GM23338 (cell line): ENCODE data around the gene ZNF664. TPM values are rescaled to one million over a fixed set of nuclear protein-coding genes. Genes with fewer than 3 reads are reported as not detected.

Source experiments
- ATAC-seq: fragments of 200-7000 bp; cut with Tn5 transposase; 3 replicates; pipeline ENCODE4 v1.9.1; 2020
- DNase-seq: peaks from one replicate; pipeline ENCODE4 v3.0.0-alpha.2; 2015; ENCODE audit warnings: low spot score
- H2AFZ ChIP-seq: fragments of 200-600 bp; sonication (generic); 2 replicates; pipeline ENCODE4 v1.8.0; 2016; ENCODE audit warnings: antibody characterized with exemption, mild to moderate bottlenecking, moderate library complexity
- H3F3A ChIP-seq: fragments of 200-600 bp; sonication (generic); replicated peaks from 2 replicates; pipeline ENCODE4 v1.8.0; 2017; ENCODE audit warnings: antibody characterized with exemption, mixed run types, low read depth
- H3K27ac ChIP-seq: fragments of 200-600 bp; sonication (generic); 2 replicates; pipeline ENCODE4 v1.6.1; 2016; ENCODE audit warnings: low read depth
- H3K27me3 ChIP-seq: fragments of 200-600 bp; sonication (generic); 2 replicates; pipeline ENCODE4 v1.8.0; 2016; ENCODE audit warnings: mild to moderate bottlenecking, mixed run types, moderate library complexity; ENCODE audit not compliant: insufficient read depth
- H3K36me3 ChIP-seq: fragments of 200-600 bp; sonication (generic); 2 replicates; pipeline ENCODE4 v1.8.0; 2016; ENCODE audit warnings: mild to moderate bottlenecking; ENCODE audit not compliant: insufficient read depth
- H3K4me1 ChIP-seq: fragments of 200-600 bp; sonication (generic); 2 replicates; pipeline ENCODE4 v1.8.0; 2016; ENCODE audit warnings: mild to moderate bottlenecking, moderate library complexity; ENCODE audit not compliant: insufficient read depth
- H3K4me2 ChIP-seq: fragments of 200-600 bp; sonication (generic); 2 replicates; pipeline ENCODE4 v1.7.1; 2017; ENCODE audit warnings: mixed run types
- H3K4me3 ChIP-seq: fragments of 200-600 bp; sonication (generic); 2 replicates; pipeline ENCODE4 v1.6.1; 2016; ENCODE audit warnings: mixed run types
- H3K79me2 ChIP-seq: fragments of 200-600 bp; sonication (generic); replicated peaks from 2 replicates; pipeline ENCODE4 v1.8.0; 2017; ENCODE audit warnings: mild to moderate bottlenecking; ENCODE audit not compliant: insufficient read depth
- H3K9me2 ChIP-seq: fragments of 200-600 bp; sonication (generic); 2 replicates; pipeline ENCODE4 v1.8.0; 2017; ENCODE audit not compliant: insufficient read depth
- H4K20me1 ChIP-seq: fragments of 200-600 bp; sonication (generic); replicated peaks from 2 replicates; pipeline ENCODE4 v1.8.0; 2017; ENCODE audit warnings: mild to moderate bottlenecking; ENCODE audit not compliant: insufficient read depth
- H3K27ac Mint-ChIP-seq: 2 replicates; pipeline ENCODE4 v1.8.0; 2020; ENCODE audit warnings: inconsistent platforms, mild to moderate bottlenecking, moderate library complexity, mixed read lengths
- H3K27me3 Mint-ChIP-seq: 3 replicates; pipeline ENCODE4 v1.8.0; 2022; ENCODE audit warnings: low read depth, mild to moderate bottlenecking, moderate library complexity, mixed read lengths, inconsistent platforms; ENCODE audit not compliant: insufficient read depth, poor library complexity
- H3K36me3 Mint-ChIP-seq: 3 replicates; pipeline ENCODE4 v1.8.0; 2021; ENCODE audit warnings: low read depth, mild to moderate bottlenecking, inconsistent platforms, moderate library complexity, mixed read lengths
- H3K4me1 Mint-ChIP-seq: 3 replicates; pipeline ENCODE4 v1.8.0; 2020; ENCODE audit warnings: mild to moderate bottlenecking, inconsistent platforms, mixed read lengths
- H3K4me3 Mint-ChIP-seq: 3 replicates; pipeline ENCODE4 v1.8.0; 2021; ENCODE audit warnings: moderate library complexity, mild to moderate bottlenecking, inconsistent platforms, mixed read lengths
- H3K9me3 Mint-ChIP-seq: 3 replicates; pipeline ENCODE4 v1.8.0; 2020; ENCODE audit warnings: moderate library complexity, mild to moderate bottlenecking, inconsistent platforms, mixed read lengths
- CREB1 ChIP-seq: fragments of 250-450 bp; sonication (Bioruptor Pico); IDR thresholded peaks from 2 replicates; pipeline ENCODE4 v1.5.0; 2020; ENCODE audit warnings: low read depth, mild to moderate bottlenecking, moderate library complexity
- EZH2 ChIP-seq: fragments of 200-600 bp; sonication (generic); IDR thresholded peaks from one replicate; pipeline ENCODE4 v1.8.0; 2017; ENCODE audit warnings: antibody characterized with exemption, mild to moderate bottlenecking, low read depth; ENCODE audit not compliant: unreplicated experiment
- JUNB ChIP-seq: IDR thresholded peaks from one replicate; pipeline ENCODE4 v1.6.1; 2016; ENCODE audit warnings: antibody characterized with exemption; ENCODE audit not compliant: unreplicated experiment
- NANOG ChIP-seq: IDR thresholded peaks from 2 replicates; pipeline ENCODE4 v1.6.1; 2016; ENCODE audit warnings: antibody characterized with exemption, borderline replicate concordance
- POLR2AphosphoS5 ChIP-seq: IDR thresholded peaks from 2 replicates; pipeline ENCODE4 v1.6.1; 2016; ENCODE audit warnings: antibody characterized with exemption, low read depth
- ZNF114 ChIP-seq: fragments of 250-450 bp; sonication (Bioruptor Pico); IDR thresholded peaks from 2 replicates; pipeline ENCODE4 v1.5.0; 2020; ENCODE audit warnings: mild to moderate bottlenecking, moderate library complexity
- ZNF331 ChIP-seq: fragments of 250-450 bp; sonication (Bioruptor Pico); IDR thresholded peaks from 2 replicates; pipeline ENCODE4 v1.5.0; 2020; ENCODE audit warnings: low read depth, mild to moderate bottlenecking, moderate library complexity
- polyA plus RNA-seq: library from polyadenylated mRNA; unstranded; fragments of >200 nt; fragmentation: Nextera tagmentation; extraction: Ambion mirVana; gene quantifications from 2 replicates; pipeline ENCODE4 v1.2.1, GENCODE V29; 2016
- total RNA-seq: library from RNA; depleted of rRNA; stranded (reverse); fragments of >200 nt; shearing (Covaris generic); gene quantifications from 2 replicates; pipeline ENCODE4 v1.2.3, GENCODE V29; 2014
- TF ChIP-seq, protein P1 (sequence below): IDR thresholded peaks from one replicate; pipeline ENCODE4 v1.6.1; 2018; ENCODE audit warnings: antibody characterized with exemption; ENCODE audit not compliant: unreplicated experiment
- TF ChIP-seq, protein P2 (sequence below), 2 experiments: fragments of 200-600 bp in 1 of 2; sonication (generic) in 1 of 2; conservative IDR thresholded peaks; 2 replicates each; pipeline versions ENCODE4 v1.5.1 to v1.6.1; 2016 to 2017; ENCODE audit warnings: antibody characterized with exemption in 2 of 2, low read depth in 2 of 2, mild to moderate bottlenecking in 2 of 2, moderate library complexity in 1 of 2
- TF ChIP-seq, protein P3 (sequence below): IDR thresholded peaks from 2 replicates; pipeline ENCODE4 v1.6.1; 2016; ENCODE audit warnings: antibody characterized with exemption

The ZNF664 gene
- total and polyA plus RNA-seq, 2 experiments from 2014 or later = 8.1 to 35.2 TPM

DNA sequence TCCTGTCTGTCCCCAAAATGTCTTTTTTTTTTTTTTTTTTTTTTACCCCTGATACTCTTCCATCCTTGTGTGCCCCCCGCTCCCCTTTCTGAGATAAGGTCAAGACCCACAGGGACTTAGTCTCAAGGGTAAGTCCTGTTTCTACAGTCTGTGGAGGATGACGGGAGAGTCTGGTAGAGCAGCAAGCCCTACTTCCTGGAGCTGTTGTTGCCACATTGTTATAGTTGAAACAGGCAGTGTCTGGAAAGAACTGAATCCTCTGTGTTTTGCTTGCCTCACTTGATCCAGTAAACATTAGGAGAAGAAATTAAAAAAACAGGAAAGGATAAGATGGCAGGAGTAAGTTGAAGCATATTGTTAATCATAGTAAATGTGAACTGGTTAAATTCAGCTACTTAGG is 45.5 kb downstream of the ZNF664 start (continued):
- TF ChIP-seq, protein P1, sequence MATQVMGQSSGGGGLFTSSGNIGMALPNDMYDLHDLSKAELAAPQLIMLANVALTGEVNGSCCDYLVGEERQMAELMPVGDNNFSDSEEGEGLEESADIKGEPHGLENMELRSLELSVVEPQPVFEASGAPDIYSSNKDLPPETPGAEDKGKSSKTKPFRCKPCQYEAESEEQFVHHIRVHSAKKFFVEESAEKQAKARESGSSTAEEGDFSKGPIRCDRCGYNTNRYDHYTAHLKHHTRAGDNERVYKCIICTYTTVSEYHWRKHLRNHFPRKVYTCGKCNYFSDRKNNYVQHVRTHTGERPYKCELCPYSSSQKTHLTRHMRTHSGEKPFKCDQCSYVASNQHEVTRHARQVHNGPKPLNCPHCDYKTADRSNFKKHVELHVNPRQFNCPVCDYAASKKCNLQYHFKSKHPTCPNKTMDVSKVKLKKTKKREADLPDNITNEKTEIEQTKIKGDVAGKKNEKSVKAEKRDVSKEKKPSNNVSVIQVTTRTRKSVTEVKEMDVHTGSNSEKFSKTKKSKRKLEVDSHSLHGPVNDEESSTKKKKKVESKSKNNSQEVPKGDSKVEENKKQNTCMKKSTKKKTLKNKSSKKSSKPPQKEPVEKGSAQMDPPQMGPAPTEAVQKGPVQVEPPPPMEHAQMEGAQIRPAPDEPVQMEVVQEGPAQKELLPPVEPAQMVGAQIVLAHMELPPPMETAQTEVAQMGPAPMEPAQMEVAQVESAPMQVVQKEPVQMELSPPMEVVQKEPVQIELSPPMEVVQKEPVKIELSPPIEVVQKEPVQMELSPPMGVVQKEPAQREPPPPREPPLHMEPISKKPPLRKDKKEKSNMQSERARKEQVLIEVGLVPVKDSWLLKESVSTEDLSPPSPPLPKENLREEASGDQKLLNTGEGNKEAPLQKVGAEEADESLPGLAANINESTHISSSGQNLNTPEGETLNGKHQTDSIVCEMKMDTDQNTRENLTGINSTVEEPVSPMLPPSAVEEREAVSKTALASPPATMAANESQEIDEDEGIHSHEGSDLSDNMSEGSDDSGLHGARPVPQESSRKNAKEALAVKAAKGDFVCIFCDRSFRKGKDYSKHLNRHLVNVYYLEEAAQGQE = no peak
- TF ChIP-seq, protein P2, sequence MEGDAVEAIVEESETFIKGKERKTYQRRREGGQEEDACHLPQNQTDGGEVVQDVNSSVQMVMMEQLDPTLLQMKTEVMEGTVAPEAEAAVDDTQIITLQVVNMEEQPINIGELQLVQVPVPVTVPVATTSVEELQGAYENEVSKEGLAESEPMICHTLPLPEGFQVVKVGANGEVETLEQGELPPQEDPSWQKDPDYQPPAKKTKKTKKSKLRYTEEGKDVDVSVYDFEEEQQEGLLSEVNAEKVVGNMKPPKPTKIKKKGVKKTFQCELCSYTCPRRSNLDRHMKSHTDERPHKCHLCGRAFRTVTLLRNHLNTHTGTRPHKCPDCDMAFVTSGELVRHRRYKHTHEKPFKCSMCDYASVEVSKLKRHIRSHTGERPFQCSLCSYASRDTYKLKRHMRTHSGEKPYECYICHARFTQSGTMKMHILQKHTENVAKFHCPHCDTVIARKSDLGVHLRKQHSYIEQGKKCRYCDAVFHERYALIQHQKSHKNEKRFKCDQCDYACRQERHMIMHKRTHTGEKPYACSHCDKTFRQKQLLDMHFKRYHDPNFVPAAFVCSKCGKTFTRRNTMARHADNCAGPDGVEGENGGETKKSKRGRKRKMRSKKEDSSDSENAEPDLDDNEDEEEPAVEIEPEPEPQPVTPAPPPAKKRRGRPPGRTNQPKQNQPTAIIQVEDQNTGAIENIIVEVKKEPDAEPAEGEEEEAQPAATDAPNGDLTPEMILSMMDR (conservative IDR thresholded peaks at IDR 0.05; ENCODE audit: low read depth in 2 of 2) = no peak
- TF ChIP-seq CREB1 (CRISPR knock-in tag) (no peak), POLR2AphosphoS5 (no peak), ZNF331 (CRISPR knock-in tag) (no peak), EZH2 (no peak)

DNA sequence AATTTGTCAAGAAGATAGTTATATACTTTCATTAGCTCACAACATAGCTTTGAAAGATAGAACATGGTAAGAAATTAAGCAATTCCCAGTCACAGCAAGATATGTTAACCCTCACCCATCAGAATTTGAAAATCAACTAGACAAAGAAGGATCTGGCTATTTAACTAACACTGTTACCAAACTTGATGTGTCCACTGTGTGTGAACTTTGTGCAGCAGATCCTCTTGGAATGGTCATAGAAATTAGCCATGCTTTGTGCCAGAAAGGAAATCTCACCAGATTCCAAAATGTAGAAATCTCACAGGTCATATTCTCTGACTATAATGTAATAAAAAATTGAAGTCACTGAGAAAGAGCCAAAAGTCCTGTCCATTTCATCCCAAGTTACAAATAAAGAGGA is 46.1 kb downstream of the ZNF664 start:
- ATAC-seq (no peak), DNase-seq (no peak)
- Histone ChIP-seq H3F3A (no peaks in the 10 kb centered on the region), H2AFZ (no peak overlapping the region), H3K4me1 (no peaks in the 10 kb centered on the region), H3K4me2 (no peak overlapping the region), H3K79me2 (no peaks in the 10 kb centered on the region), H3K27ac (no peak overlapping the region), H3K4me3 (no peak overlapping the region), H3K36me3 (no peaks in the 10 kb centered on the region), H3K9me2 (no peaks in the 10 kb centered on the region), H3K27me3 (no peaks in the 10 kb centered on the region), H4K20me1 (no peaks in the 10 kb centered on the region)
- Mint-ChIP-seq H3K4me3 (no peak overlapping the region), H3K9me3 (peaks cover 2% of the 10 kb centered on the region; the same call in 1 of the 3 replicates), H3K27ac (no peak overlapping the region), H3K36me3 (no peaks in the 10 kb centered on the region), H3K27me3 (peaks cover 2% of the 10 kb centered on the region), H3K4me1 (peaks cover 4% of the 10 kb centered on the region; the same call in 2 of the 3 replicates)
- TF ChIP-seq JUNB (no peak), NANOG (no peak), EZH2 (no peak), ZNF114 (CRISPR knock-in tag) (no peak), CREB1 (CRISPR knock-in tag) (no peak), ZNF331 (CRISPR knock-in tag) (no peak)
- TF ChIP-seq, protein P1 = no peak
- TF ChIP-seq, protein P3, sequence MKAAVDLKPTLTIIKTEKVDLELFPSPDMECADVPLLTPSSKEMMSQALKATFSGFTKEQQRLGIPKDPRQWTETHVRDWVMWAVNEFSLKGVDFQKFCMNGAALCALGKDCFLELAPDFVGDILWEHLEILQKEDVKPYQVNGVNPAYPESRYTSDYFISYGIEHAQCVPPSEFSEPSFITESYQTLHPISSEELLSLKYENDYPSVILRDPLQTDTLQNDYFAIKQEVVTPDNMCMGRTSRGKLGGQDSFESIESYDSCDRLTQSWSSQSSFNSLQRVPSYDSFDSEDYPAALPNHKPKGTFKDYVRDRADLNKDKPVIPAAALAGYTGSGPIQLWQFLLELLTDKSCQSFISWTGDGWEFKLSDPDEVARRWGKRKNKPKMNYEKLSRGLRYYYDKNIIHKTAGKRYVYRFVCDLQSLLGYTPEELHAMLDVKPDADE = no peak
